ENCODE measurements around the gene CRAT.

CRAT gene

DNA sequence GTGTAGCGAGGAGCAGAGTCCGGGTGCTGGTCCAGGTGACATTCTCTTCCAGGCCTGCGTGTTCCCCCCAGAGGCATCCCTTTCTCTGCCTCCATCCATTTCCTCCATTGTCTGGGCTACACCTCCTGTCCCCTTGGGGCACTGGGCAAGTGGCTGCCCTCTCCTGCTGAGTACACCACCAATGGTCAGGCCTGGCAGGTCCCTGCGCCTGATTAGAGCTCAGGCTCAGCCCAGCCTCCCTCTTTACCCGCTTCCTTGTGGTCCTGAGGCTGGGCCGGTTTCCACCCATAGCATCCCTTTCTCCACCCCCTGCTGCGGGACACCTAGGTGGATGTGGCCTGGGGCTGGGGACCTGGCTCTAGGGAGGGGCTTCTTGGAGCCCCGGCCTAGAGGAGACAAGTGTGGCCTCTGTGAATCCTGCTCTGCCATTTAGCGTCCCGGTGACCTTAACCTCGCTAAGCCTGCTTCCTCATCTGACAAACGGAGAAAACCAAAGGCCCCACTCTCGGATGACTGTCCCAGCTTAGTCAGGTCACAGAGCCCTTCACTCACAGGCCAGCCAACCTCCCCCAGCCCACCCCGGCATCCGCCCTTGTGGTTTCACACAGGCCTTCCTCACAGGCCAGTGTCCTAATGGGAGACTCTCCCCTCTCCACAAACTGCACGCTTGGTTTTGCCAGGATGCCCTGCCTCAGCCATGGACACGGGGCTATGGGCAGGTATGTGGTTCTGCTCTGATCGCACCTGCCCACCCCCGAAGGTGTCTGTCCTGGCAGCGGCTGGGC is 16.8 kb downstream of the CRAT start:
- DNase-seq (ENCODE audit: low spot score): no peak

DNA sequence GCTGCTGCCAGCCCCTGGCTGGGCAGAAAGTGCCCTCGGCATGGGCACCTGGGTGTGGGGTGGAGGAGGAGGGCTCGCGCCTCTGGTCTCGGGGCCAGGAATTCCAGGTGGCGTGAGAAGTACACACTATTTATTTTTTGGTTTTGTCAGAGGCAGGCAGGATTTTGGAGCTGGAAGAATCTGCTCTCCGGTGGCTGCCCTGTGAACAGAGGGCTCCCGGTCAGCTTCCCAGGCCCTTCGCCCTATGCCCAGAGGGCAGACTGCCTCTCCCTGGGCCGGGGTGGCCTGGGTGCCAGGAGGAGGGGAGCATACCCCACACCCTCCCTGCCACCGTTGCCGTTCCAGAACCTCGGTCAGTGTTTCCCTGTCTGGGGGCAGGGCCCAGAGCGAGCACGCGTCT is 21.3 kb downstream of the CRAT start:
- no peak for DNase-seq (ENCODE audit: low spot score)

DNA sequence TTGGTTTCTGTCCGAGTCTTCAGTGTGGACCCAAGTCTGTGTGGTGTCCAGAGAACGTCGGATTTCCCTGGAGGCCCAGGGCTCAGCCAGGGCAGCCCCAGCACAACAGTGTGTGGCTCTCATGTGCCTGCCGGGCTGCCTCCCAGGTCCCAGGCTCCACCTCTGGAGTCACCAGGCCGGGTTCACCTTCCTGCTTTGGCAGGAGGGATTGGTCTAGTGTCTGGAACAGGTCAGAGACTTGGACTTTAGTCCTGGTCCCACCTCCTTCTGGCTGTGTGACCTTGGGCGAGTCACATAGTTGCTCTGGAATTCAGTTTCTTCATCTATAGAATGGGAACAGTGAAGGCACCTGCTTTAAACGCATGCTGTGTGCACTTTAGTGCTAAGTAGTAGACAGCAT is 26.5 kb downstream of the CRAT start:
- DNase-seq (ENCODE audit: low spot score): no peak

DNA sequence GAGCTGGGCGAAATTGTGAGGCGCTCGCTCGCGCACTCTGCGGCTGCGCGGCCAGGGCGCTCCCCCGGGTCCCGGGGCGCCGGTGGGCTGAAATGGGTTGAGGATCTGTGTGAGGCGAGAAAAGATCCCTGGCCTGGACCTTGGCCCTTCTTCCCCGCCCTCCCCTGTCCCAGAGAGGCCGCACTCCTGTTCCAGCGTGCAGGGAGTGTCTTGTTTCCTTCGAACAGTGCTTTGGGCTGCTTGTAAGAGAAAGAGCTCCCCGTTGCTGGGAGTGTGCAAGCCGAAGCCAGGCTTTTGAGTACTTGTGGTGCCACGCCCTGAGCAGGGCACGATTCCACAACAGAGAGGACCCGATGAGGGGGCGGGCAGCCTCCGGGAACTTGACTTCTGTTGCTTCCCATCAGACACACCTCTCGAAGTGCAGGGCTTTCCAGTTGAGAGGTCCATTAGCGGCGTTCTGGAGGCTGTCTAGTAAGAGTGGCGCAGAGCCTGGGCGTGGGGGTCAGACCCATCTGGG is 29.1 kb downstream of the CRAT start:
- no peak for DNase-seq (ENCODE audit: low spot score)

DNA sequence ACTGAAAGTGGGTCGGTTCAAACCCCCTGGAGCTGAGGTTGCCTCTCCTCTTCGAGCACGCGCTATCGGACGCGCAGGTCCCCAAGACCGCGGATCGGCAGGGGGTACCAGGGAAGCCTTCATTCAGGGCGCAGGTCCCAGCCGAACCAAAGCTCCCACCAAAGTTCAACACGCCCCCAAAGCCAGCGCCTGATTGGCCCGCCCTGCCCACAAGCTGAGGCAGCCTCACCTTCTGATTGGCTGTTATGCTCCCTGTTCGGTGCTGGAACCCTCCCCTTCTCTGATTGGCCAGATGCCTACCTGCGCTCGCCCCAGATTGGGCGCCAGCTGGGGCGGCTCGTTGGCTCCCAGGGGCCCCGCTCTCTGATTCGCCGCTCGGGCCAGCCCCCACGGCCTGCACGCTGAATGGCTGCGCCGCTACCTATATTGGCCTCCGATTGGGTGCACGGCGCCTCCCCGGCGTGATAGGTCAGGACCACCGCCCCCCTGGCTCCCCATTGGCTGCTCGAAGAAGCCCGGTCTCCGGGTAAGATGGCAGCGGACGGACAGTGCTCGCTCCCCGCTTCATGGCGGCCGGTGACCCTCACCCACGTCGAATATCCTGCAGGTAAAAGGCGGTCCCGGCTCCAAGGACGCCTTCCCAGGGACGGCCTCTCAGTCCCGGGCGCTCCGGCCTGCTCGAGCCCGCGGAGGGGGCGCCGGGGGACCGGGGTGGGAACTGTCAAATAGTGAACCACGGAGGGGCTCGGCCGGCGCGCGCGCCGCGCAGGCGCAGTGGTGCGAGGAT is 29.8 kb downstream of the CRAT start, which contains the start of gene DOLPP1:
TSS of gene DOLPP1 (plus strand) at position 511 of the 787 bp plus-strand sequence. CDS start at position 532, 21 bp downstream.
- DNase-seq (ENCODE audit: low spot score): peak; percentile 99

DNA sequence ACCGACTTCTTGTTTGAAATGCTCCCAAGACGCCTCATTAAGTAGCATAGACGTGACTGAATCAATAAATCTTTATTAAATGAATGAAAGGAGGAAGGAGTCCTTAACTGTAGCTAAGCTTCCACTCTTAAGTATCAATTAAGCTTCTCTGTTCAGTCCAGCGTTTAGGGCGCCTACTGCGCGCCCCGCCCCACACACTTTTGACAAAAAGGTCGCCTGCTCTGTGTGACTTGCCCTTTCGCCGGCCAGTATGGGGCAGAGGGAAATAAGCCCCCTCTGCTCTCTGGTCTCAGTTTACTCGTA is 30.3 kb downstream of the CRAT start:
- no peak for DNase-seq (ENCODE audit: low spot score)

DNA sequence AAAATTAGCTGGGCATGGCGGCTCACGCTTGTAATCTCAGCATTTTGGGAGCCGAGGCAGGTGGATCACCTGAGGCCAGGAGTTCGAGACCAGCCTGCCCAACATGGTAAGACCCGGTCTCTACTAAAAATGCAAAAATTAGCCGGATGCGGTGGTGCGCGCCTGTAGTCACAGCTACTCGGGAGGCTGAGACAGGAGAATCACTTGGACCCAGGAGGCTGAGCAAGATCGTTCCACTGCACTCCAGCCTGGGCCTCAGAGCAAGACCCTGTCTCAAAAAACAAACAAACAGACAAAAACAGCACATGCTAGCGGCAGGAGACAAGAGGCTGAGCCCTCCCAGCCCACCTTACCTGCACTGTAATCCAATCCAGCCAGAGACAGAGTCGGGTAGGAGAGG is 30.8 kb downstream of the CRAT start:
- no peak for DNase-seq (ENCODE audit: low spot score)

DNA sequence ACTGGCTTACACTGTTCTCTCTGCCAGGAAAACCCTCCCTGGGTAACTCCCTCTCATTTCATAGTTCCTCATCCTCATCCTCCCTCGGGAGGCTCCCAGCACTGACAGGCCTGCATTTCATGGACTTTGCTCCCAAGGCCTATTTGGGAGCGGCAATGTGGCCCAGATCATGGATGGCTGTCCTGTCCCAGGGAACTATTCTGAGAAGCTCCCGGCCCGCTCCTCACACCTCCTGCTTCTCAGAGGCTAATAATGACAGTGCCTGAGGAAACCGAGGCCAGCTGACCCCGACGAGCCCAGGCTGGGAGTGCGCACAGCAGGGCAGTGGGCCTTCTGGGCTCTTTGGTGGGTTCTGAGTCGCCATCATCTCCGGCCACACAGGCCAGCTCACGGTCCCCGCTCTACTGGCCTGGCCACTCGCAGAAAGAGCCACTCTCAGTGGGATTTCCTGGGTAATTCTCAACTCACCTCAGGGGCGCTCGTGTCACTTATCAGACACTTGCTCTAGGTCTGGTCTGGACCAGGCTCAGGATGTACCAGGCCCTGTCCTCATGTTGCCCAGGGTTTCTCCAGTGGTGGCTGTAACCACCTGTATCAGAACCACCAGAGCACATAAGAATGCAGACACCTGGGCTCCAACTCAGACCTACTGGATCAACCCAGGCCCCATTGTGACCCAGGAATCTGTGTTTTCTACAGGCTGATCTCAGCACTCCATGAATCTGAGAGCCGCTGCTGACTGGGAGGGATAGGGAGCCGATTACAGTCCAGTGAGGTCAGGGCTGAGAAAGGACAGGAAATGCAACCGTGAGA is 31.7 kb downstream of the CRAT start:
- DNase-seq (ENCODE audit: low spot score): no peak

DNA sequence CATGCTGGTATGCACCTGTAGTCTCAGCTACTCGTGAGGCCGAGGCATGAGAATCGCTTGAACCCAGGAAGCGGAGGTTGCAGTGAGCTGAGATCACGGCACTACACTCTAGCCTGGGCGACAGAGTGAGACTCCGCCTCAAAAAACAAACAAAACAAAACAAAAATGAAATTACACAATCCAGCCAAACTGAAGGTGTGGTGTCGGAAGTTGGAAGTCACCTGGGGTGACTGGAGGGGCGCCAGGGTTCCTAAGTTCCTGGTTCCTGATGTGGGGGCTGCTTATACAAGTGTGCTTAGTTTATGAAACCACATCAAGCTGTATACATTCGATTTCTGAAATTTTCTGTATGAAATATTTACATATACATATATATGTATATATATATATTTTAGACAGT is 33.4 kb downstream of the CRAT start:
- no peak for DNase-seq (ENCODE audit: low spot score)

DNA sequence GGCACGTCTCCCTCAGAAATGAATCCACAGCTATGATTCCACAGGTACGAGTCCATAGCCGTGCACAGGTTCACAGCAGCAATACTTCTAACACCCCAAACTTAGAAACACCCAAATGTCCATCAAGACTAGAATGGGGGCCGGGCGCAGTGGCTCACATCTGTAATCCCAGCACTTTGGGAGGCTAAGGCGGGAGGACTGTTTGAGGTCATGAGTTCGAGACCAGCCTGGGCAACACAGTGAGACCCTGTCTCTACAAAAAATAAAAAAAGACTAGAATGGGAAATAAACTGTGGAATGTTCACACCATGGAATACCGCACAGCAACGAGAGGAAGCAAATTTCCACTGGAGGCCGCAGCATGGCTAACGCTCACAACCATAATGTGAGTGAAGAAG is 34.0 kb downstream of the CRAT start:
- DNase-seq (ENCODE audit: low spot score): no peak

DNA sequence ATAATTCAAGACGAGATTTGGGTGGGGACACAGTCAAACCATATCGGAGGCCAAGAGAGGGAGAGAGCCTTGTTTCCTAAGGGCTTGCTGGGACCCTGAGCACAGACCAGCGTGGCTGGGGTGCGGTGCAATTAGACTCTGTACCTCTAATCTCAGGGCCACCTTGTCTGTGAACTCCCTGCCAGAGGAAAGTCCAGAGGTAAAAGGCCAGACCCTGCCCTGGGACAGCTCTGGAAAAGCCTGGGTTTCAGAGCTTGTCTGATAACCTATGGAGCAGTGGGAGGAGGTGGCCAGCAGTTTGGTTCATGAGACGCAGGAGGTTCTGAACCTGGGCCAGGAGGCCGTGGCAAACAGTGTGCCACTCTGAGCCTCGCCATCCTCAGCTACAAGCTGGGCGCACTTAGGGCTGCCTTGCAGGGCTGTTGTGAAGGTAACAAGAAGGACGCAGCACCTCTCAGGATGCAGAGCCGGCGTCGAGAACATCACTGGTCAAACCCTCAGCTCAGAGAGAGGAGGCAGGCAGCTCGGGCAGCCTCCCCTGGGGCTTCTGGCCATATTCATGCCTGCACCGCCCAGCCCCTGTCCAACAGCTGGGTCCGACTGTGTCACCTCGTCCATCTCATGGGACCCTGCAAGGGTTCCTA is 34.5 kb downstream of the CRAT start:
- DNase-seq (ENCODE audit: low spot score): no peak

DNA sequence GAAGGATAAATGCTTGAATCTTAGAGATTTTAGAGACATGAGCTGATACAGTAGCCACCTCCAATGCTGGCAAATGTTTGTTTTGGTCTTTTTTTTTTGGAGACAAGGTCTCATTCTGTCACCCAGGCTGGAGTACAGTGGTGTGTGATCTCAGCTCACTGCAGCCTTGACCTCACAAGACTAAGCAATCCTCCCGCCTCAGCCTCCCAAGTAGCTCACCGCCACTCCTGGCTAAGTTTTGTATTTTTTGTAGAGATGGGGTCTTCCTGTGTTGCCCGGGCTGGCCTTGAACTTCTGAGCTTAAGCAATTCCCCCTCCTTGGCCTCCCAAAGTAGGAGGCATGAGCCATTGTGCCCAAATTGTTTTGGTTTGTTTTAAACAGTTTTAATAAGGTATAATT is 36.5 kb downstream of the CRAT start:
- no peak for DNase-seq (ENCODE audit: low spot score)

DNA sequence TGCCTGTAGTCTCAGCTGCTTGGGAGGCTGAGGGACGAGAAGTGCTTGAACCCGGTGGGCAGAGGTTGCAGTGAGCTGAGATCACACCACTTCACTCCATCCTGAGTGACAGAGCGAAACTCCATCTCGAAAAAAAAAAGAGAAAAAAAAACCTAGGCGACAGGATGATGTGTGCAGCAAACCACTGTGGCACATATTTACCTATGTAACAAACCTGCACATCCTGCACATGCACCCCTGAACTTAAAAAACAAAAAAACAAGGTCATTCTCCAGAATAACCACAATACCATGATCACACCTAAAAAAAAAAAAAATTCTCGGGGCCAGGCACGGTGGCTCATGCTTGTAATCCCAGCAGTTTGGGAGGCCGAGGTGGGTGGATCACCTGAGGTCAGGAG is 37.2 kb downstream of the CRAT start:
- DNase-seq (ENCODE audit: low spot score): no peak

DNA sequence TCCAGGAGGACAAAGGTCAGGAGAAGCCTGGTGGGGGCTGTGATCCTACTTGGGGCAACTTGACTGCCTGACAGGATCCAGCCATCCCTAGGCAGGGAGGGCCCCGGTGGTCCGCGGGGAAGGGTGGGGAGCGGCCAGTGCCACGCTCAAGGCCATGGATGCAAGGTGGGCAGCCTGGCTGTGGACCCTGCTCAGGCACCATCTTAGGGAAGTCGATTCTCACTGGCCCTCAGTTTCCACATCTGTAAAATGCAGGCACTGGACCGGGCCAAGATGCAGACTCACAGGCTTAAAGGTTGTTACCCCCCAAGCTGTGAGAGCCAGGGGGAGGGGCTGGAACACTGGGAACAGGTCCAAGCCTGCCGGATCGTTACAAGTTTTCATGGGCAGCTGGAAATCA is 38.4 kb downstream of the CRAT start:
- DNase-seq (ENCODE audit: low spot score): no peak

DNA sequence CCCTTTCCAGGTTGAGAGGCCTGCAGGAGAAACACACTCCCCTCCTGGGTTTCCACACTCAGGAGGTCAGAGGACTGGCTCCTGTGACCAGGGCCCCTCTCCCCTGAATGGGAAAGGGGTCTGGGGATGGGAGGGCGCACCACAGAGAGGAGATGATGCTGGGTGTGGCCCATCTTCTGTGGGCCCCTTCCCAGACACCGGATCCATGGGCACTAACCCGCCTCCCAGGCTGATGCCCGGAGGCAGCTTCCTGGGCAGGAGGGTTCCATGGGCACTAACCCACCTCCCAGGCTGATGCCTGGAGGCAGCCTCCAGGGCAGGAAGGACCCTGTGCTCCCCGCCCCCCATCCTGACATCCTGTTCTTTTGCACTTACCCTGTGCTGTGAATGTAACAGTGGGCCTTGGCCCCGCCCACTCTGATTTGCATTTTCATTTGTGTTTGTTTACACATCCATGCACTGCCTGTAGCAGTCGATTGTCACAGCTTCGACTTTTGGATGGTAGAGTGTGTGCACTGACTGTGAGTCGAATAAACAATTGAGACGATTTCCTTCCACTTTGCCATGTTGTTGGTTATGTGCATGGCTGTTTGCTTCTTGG is 39.0 kb downstream of the CRAT start:
- no peak for DNase-seq (ENCODE audit: low spot score)

DNA sequence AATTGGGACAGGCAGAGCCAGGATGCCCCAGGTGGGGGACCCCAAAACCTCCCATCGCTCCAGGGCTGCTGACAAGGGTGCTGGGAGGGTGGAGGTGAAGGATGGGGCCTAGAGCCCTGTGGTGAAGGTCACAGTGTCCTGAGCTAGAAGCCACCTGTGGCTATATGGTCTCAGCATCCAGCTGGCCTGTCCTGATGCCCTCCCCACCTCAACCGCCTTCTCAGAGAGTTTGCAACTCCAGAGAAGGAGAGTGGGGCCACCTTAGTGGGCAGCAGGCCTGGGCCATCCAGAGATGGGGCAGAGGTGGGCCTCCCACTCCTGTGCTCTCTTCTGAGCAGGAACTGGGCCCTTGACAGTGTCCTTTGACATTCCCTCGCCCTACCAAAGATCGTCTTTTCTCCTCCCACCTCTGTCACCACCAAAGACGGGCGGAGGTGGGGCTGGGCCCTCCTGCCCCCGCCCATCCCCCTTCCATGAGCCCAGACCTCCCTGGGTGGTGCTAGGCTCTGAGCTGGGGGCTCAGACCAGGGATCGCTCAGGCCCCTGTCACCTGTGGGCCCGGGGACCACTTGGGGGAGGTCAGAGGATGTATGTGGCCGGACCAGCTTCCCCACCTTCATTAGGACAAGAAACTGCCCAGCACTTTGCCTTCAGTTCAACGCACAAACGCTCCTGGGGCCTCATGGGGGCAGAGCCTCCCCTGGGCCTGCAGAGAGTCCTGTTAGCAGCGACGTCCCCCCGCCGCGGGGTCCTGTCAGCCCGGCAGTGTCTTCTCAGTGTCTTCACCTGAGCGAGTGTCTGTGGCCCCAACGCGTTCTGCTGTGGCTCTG is 39.7 kb downstream of the CRAT start:
- DNase-seq (ENCODE audit: low spot score): no peak

DNA sequence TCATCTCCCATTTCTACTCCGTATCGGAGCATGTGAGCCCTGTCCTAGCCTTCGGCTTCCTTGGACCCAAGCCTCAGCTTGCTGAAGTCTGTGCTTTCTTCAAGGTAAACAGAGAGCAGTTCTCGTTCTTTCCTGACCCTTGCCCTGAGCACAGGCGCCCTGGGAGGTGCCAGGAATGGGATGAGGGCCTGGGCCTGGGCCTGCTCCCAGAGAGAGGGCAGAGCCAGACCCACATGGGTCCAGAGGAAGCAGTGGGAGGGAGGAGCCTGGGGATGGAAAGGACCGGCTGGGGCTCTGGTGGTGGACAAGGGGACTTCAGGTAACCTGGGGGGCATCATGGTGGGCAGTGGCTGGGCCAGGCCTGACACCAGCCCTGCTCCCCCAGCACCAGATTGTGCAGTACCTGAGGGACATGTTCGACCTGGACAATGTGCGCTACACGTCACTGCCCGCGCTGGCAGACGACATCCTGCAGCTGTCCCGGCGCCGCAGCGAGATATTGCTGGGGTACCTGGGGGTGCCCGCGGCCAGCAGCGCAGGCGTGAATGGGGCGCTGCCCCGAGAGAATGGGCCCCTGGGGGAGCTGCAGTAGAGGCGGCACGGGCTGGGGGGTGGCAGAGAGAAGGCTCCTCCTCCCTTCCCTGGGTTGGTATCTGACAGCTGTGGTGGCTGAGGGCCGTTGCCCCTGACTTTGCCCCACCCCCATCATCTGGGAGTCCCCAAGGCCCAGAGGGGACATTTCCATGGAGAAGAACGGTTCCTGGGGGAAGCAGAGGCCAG is 40.5 kb downstream of the CRAT start:
- no peak for DNase-seq (ENCODE audit: low spot score)

DNA sequence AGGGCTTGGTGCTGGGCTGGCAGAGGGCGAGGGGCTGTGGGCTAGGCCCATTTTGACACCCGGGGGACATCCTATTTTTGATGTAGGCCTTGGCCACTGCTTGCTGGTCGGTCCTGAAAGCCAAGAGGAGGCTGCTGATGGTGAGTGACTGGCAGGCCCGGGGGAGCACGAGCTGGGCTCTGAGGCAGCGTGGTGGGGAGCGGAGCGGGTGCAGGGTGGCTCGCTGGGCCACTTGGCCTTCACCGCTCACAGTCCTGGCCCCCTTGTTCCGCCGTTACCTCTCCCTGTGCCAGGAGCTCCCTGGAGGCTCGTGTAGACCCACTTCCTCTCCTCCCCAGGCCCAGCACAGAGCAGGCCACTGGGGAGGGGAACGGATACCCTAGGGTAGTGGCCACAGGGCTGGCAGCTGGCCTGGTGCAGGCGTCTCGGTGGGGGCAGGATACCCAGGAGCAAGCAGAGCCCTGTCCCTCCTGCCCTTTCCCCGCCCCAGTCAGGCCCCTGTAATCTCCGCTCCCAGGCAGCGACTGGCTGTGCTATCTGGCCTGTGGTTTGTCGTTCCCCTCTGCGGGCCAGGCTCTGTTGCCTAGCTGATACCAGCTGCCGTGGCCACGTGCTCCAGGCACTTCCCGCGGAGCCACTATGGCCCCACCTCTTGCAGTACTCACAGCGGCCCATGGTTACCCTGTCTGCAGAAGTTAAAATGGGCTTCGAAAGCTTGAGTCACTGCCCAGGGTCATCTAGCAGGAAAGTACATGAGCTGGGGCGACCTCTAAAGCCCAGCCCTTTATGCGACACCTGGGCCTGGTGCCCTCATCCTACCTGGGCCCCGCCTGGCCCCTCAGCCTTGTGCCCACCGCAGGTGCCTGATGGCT is 41.4 kb downstream of the CRAT start:
- DNase-seq (ENCODE audit: low spot score): no peak

DNA sequence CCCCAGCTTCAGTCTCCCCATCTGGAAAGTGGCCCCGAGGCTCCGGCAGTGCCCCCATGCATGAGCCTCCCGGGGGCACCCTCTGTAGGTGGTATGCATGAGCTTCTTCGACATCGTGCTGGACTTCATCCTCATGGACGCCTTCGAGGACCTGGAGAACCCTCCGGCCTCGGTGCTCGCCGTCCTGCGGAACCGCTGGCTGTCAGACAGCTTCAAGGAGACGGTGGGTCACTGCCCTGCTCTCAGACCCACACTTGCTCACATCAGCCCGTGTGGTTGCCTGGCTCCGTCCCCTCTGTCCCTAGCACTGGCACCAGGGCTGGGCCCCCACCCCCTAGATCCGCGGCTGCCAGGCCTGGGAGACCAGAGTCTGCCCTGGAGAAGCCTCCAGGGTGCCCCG is 42.5 kb downstream of the CRAT start:
- DNase-seq (ENCODE audit: low spot score): no peak
